Activated CD4-positive, alpha-beta T cell treated with anti-CD3 and anti-CD28 coated beads, Interleukin-2, amount 50 U/mL, for 48 hours (primary cell): Measurements from ENCODE around the gene MASP1.
"Not testable (repeated sequence)": the region's sequence is repeated elsewhere in the genome, so short reads cannot be mapped to it uniquely, and the experiment has no call there.

Experiments used
- DNase-seq, 2 experiments: peaks; one replicate each; pipeline ENCODE4 v3.0.0-alpha.2; 2020

Gene MASP1

DNA sequence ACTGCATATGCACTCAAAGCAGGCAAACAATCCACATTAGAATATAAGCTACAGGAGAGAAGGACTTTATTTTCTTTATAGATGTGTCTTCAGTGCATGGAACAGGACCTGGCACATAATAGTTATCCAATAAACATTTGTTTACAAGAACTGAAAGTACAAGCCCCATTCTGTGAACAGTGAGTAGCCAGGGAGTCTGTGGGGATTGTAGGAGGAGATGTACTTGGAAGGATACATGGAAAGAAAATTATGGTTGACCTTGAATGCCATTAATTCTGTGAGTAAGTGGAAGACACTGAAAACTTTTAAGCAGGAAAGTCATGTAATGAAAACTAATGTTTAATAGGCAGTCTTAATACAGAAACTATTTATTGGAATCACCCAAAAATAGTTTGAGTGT, 28.3 kb downstream of the MASP1 start:
- DNase-seq: no peak

DNA sequence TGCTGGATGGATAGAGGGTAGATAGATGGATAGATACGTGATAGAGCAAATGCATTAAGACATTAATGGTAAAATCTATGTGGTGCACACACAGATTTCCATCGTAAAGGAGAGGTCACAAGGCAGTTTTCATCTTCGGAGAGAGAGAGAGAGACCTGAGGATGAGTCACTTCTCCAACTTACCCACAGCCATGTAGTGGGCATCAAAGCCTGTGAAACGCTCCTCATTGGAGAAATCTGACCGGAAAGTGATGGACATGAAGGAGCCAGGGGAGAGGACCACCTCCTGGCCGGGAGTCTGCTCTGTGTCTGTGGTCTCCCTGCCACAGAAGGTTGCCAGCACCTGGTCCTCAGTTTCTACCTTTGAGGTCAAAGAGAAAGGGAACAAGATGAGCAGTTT, 29.2 kb downstream of the MASP1 start:
- no peak for DNase-seq

- no peak for DNase-seq
These were observed 30.0 kb downstream of the MASP1 start for GRCh38 chr3:187261541-187261969.

DNA sequence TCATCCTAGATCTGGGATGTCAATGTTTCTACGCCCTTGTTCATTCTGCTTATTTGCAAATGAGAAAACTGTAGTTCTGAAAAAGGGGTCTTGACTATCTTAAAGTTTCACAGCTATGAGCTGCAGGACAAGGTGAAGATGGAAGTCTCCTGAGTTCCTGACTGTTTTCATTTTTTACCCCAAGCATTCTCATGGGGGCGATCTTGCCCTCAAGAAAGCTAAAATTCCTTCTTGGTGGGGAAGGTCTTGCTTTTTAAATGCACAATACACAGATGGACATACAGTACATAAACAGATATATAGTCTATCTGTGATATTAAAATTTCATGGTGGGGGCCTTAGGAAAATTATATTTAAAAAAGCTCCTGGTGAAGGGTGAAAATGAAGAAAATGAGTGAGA, 32.4 kb downstream of the MASP1 start:
- DNase-seq: no peak

- DNase-seq: no peak
These were observed 33.4 kb downstream of the MASP1 start for GRCh38 chr3:187257992-187258692.

GRCh38 chr3:187257471-187257870, 34.1 kb downstream of the MASP1 start:
- DNase-seq: no peak

DNA sequence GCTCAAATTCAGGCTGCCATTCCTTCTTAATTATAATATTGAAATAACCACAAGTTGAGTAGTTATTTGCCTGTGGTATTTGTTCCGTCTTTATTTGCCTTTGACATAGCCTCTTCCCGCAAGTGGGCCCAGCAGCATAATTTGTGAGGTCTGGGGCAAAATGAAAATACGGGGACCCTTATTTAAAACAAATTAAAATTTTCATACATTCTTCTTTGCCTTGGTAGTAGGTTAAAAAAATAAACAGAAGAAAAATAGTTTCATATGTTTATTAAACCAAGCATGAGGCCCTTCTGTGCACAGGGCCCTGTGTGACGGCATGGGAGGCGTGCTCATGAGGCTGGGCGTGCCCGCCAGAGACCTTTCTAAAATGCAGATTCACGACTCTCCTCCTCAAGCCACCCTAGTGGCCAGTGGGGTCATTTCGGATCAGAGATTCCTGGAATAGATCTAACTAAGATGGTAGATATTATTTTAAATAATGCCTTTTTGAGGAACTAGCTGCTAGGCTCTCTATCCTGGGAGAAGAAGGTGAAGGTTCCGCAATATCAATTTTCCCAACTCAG, 35.4 kb downstream of the MASP1 start:
- no peak for DNase-seq

DNA sequence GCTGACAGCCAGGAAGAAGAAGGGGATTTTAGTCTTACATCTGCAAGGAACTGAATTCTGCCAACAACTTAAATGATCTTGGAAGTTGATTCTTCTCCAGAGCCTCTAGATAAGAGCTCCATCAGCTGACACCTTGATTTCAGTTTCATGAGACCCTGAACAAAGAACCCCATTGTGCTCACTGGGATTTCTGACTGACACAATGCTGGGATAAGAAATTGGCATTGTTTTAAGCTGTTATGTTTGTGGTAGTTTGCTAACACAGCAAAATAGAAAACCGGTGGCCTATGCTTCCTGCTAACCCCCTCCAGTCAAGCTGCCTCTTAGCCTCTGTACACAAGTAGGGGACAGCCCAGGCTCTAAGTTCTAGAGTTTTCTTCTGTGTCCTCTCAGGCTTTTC, 36.2 kb downstream of the MASP1 start:
- no peak for DNase-seq

GRCh38 chr3:187252311-187252710, 39.2 kb downstream of the MASP1 start:
- no peak for DNase-seq

GRCh38 chr3:187251599-187251998, 39.9 kb downstream of the MASP1 start:
- no peak for DNase-seq

DNA sequence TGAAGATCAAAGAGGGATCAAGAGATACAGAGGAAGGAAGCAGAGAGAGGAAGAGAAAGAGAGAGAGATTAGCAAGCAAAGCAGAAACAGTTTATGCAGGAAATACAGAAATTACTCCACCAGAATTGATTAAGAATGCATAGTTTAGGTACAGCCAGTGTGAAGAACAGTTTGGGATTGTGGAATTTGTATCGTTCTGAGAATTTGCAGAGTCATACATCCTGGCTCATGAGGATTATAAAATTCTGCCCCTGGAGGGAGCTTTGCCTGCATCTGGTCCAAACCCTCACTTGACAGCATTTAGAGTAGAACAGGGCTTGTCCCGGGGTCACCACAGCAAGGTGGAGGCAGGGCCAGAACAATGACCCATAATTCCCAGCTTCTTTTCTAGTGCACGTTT, 44.1 kb downstream of the MASP1 start:
- DNase-seq: no peak

GRCh38 chr3:187243933-187244524, 47.5 kb downstream of the MASP1 start:
- no peak for DNase-seq

DNA sequence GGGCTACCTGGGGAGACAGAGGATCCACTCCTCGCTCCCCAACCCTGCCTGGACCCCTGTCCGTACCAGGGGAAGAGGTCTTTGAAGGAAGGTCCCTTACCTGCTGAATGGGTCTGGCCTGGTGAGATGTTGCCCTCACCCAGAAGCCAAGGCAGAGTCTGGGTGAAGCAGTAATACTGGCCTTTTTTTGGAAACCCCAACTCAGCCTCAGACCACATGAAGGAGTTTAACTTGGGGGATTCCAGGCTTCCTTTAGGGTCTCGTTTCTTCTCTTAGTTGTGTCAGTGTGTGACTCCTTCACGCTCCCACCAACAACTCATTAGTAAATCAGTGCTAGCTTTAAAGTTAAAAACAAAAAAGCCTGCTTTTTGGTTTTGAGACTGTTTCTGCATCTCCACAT, 48.6 kb downstream of the MASP1 start:
- no peak for DNase-seq

GRCh38 chr3:187242435-187242834, 49.1 kb downstream of the MASP1 start:
- DNase-seq: no peak

DNA sequence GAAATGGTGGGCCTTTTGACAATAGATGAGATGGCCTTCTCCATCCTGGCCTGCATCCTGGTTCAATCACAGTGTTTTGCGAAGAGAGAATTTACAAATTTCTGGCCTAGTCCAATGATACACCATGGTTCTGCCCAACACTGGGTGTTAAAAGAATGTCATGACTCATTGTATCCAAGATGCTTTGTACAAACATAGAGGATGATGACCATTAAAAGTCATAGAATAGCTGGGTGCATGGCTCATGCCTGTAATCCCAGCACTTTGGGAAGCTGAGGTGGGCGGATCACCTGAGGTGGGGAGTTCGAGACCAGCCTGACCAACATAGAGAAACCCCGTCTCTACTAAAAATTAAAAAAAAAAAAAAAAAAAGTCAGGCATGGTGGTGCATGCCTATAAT, 52.7 kb downstream of the MASP1 start:
- DNase-seq: not testable (repeated sequence)

- DNase-seq: no peak
These were observed 53.3 kb downstream of the MASP1 start for GRCh38 chr3:187238239-187238638.

- DNase-seq: no peak
These were observed 53.8 kb downstream of the MASP1 start for GRCh38 chr3:187237741-187238140.

DNA sequence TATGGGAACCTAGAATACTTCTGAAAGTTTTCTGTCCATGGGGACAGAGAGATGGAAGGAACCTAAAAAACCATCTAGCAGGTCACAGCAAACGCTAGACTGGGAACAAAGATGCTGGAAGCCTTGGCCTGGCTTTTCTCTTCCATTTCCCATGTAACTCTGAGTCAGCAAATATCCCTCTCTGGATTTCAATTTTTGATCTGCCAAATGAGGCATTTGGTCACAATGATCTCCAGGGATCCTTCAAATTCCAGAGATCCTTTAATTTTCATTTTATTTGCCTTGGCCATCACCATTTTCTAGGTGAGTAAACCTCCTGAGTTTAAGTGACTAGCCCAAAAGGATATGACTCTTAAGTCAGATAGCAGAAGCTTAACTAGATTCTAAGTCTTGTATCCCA, 54.6 kb downstream of the MASP1 start:
- no peak for DNase-seq

GRCh38 chr3:187230011-187230410, 61.5 kb downstream of the MASP1 start:
- DNase-seq: no peak

GRCh38 chr3:187228740-187229139, 62.8 kb downstream of the MASP1 start:
- no peak for DNase-seq

GRCh38 chr3:187227658-187228258, 63.8 kb downstream of the MASP1 start:
- no peak for DNase-seq

DNA sequence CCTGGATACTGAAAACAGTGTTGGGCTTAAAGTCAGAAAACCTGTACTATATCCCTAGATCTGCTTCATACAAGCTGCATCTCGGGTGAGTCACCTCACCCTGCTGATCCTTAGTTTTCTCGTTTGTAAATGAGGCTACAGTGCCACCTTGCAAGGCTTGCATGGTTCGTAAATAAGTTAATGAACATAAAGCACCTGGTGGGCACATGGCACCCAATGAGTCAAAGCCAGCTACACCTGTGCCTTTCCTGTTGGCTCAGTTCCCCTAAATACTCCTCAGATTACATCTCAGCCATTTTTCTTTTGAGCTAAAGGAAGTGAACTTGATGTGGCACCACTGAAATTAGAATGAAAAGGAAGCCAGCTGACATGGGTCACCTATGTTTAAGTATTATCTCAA, 67.7 kb downstream of the MASP1 start:
- DNase-seq: no peak

- DNase-seq: no peak
These were observed 68.7 kb downstream of the MASP1 start for GRCh38 chr3:187222801-187223200.

DNA sequence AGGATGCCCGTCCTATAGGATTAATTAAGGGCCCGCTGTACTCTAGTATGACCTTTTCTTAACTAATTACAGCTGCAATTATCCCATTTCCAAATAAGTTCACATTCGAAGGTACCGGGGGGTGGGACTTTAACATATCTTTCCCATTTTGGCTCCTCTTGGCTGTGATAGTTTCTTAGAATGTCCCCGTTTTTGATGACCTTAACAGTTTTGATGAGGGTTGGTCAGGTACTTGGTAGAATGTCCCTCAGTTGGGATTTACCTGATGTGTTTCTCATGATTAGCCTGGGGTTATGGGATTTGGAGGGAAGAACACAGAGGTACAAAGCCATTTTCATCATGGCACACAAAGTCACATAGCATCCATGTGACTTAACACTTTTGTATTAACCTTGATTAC, 76.1 kb downstream of the MASP1 start:
- no peak for DNase-seq
